GM23248 (cell line): ENCODE results near the gene HOXB6.

Experiments
- EZH2 ChIP-seq: fragments of 200-600 bp; sonication (generic); IDR thresholded peaks from 2 replicates; pipeline ENCODE4 v1.6.1; 2018; ENCODE audit warnings: antibody characterized with exemption, mild to moderate bottlenecking; ENCODE audit not compliant: insufficient read depth, poor library complexity, severe bottlenecking
- EZH2phosphoT487 ChIP-seq: fragments of 200-600 bp; sonication (generic); IDR thresholded peaks from 2 replicates; pipeline ENCODE4 v1.6.1; 2018; ENCODE audit warnings: antibody characterized with exemption, moderate library complexity, mild to moderate bottlenecking, low read depth; ENCODE audit not compliant: insufficient read depth

DNA sequence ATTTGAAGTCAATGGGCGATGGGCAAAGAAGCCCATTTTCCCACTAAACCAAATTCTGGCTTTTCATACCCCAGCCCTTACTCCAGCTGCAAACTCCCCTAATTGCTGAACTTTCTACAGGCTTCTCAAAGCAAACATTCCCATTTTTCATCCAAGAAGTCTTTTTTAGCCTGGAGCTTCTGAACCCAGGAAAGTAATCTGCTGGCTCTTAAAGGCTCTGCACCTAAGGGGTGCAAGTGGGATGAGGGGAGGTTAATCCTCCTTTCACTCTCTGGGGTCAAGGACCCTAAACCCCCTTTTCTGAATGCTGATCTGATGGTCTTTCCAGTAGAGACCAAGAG, 3.7 kb upstream of the HOXB6 start:
- TF ChIP-seq EZH2 (no peak), EZH2phosphoT487 (no peak)
